GM23338 (cell line): ENCODE results near the gene DPF3. TPM values are rescaled to one million over a fixed set of nuclear protein-coding genes. Genes with fewer than 3 reads are reported as not detected.

Experiments
- ATAC-seq: fragments of 200-7000 bp; cut with Tn5 transposase; 3 replicates; pipeline ENCODE4 v1.9.1; 2020
- DNase-seq: peaks from one replicate; pipeline ENCODE4 v3.0.0-alpha.2; 2015; ENCODE audit warnings: low spot score
- H2AFZ ChIP-seq: fragments of 200-600 bp; sonication (generic); 2 replicates; pipeline ENCODE4 v1.8.0; 2016; ENCODE audit warnings: antibody characterized with exemption, mild to moderate bottlenecking, moderate library complexity
- H3F3A ChIP-seq: fragments of 200-600 bp; sonication (generic); replicated peaks from 2 replicates; pipeline ENCODE4 v1.8.0; 2017; ENCODE audit warnings: antibody characterized with exemption, mixed run types, low read depth
- H3K27ac ChIP-seq: fragments of 200-600 bp; sonication (generic); 2 replicates; pipeline ENCODE4 v1.6.1; 2016; ENCODE audit warnings: low read depth
- H3K27me3 ChIP-seq: fragments of 200-600 bp; sonication (generic); 2 replicates; pipeline ENCODE4 v1.8.0; 2016; ENCODE audit warnings: mild to moderate bottlenecking, mixed run types, moderate library complexity; ENCODE audit not compliant: insufficient read depth
- H3K36me3 ChIP-seq: fragments of 200-600 bp; sonication (generic); 2 replicates; pipeline ENCODE4 v1.8.0; 2016; ENCODE audit warnings: mild to moderate bottlenecking; ENCODE audit not compliant: insufficient read depth
- H3K4me1 ChIP-seq: fragments of 200-600 bp; sonication (generic); 2 replicates; pipeline ENCODE4 v1.8.0; 2016; ENCODE audit warnings: mild to moderate bottlenecking, moderate library complexity; ENCODE audit not compliant: insufficient read depth
- H3K4me2 ChIP-seq: fragments of 200-600 bp; sonication (generic); 2 replicates; pipeline ENCODE4 v1.7.1; 2017; ENCODE audit warnings: mixed run types
- H3K4me3 ChIP-seq: fragments of 200-600 bp; sonication (generic); 2 replicates; pipeline ENCODE4 v1.6.1; 2016; ENCODE audit warnings: mixed run types
- H3K79me2 ChIP-seq: fragments of 200-600 bp; sonication (generic); replicated peaks from 2 replicates; pipeline ENCODE4 v1.8.0; 2017; ENCODE audit warnings: mild to moderate bottlenecking; ENCODE audit not compliant: insufficient read depth
- H3K9me2 ChIP-seq: fragments of 200-600 bp; sonication (generic); 2 replicates; pipeline ENCODE4 v1.8.0; 2017; ENCODE audit not compliant: insufficient read depth
- H4K20me1 ChIP-seq: fragments of 200-600 bp; sonication (generic); replicated peaks from 2 replicates; pipeline ENCODE4 v1.8.0; 2017; ENCODE audit warnings: mild to moderate bottlenecking; ENCODE audit not compliant: insufficient read depth
- H3K27ac Mint-ChIP-seq: 2 replicates; pipeline ENCODE4 v1.8.0; 2020; ENCODE audit warnings: inconsistent platforms, mild to moderate bottlenecking, moderate library complexity, mixed read lengths
- H3K27me3 Mint-ChIP-seq: 3 replicates; pipeline ENCODE4 v1.8.0; 2022; ENCODE audit warnings: low read depth, mild to moderate bottlenecking, moderate library complexity, mixed read lengths, inconsistent platforms; ENCODE audit not compliant: insufficient read depth, poor library complexity
- H3K36me3 Mint-ChIP-seq: 3 replicates; pipeline ENCODE4 v1.8.0; 2021; ENCODE audit warnings: low read depth, mild to moderate bottlenecking, inconsistent platforms, moderate library complexity, mixed read lengths
- H3K4me1 Mint-ChIP-seq: 3 replicates; pipeline ENCODE4 v1.8.0; 2020; ENCODE audit warnings: mild to moderate bottlenecking, inconsistent platforms, mixed read lengths
- H3K4me3 Mint-ChIP-seq: 3 replicates; pipeline ENCODE4 v1.8.0; 2021; ENCODE audit warnings: moderate library complexity, mild to moderate bottlenecking, inconsistent platforms, mixed read lengths
- H3K9me3 Mint-ChIP-seq: 3 replicates; pipeline ENCODE4 v1.8.0; 2020; ENCODE audit warnings: moderate library complexity, mild to moderate bottlenecking, inconsistent platforms, mixed read lengths
- CREB1 ChIP-seq: fragments of 250-450 bp; sonication (Bioruptor Pico); IDR thresholded peaks from 2 replicates; pipeline ENCODE4 v1.5.0; 2020; ENCODE audit warnings: low read depth, mild to moderate bottlenecking, moderate library complexity
- JUNB ChIP-seq: IDR thresholded peaks from one replicate; pipeline ENCODE4 v1.6.1; 2016; ENCODE audit warnings: antibody characterized with exemption; ENCODE audit not compliant: unreplicated experiment
- POLR2AphosphoS5 ChIP-seq: IDR thresholded peaks from 2 replicates; pipeline ENCODE4 v1.6.1; 2016; ENCODE audit warnings: antibody characterized with exemption, low read depth
- REST ChIP-seq: IDR thresholded peaks from one replicate; pipeline ENCODE4 v1.6.1; 2018; ENCODE audit warnings: antibody characterized with exemption; ENCODE audit not compliant: unreplicated experiment
- STAT1 ChIP-seq: IDR thresholded peaks from one replicate; pipeline ENCODE4 v1.6.1; 2016; ENCODE audit warnings: antibody characterized with exemption; ENCODE audit not compliant: unreplicated experiment
- polyA plus RNA-seq: library from polyadenylated mRNA; unstranded; fragments of >200 nt; fragmentation: Nextera tagmentation; extraction: Ambion mirVana; gene quantifications from 2 replicates; pipeline ENCODE4 v1.2.1, GENCODE V29; 2016
- total RNA-seq: library from RNA; depleted of rRNA; stranded (reverse); fragments of >200 nt; shearing (Covaris generic); gene quantifications from 2 replicates; pipeline ENCODE4 v1.2.3, GENCODE V29; 2014
- TF ChIP-seq, protein P1 (sequence below): IDR thresholded peaks from 2 replicates; pipeline ENCODE4 v1.6.1; 2016; ENCODE audit warnings: antibody characterized with exemption
- TF ChIP-seq, protein P2 (sequence below), 2 experiments: fragments of 200-600 bp in 1 of 2; sonication (generic) in 1 of 2; conservative IDR thresholded peaks; 2 replicates each; pipeline versions ENCODE4 v1.5.1 to v1.6.1; 2016 to 2017; ENCODE audit warnings: antibody characterized with exemption in 2 of 2, low read depth in 2 of 2, mild to moderate bottlenecking in 2 of 2, moderate library complexity in 1 of 2

DPF3 gene
- total and polyA plus RNA-seq, 2 experiments from 2014 or later: 0.18 to 1.0 TPM

GRCh38 chr14:72921396-72921795 is 27.5 kb upstream of the DPF3 start:
- H3F3A ChIP-seq: no peaks in the 10 kb centered on the region
- DNase-seq: no peak
- no peak overlapping the region for H3K4me3 Mint-ChIP-seq
- no peaks in the 10 kb centered on the region for H4K20me1 ChIP-seq
- no peak overlapping the region for H3K27ac Mint-ChIP-seq
- no peak for ATAC-seq
- H3K27me3 Mint-ChIP-seq: peaks cover 10% of the 10 kb centered on the region
- H3K79me2 ChIP-seq: no peaks in the 10 kb centered on the region
- H3K4me2 ChIP-seq: no peak overlapping the region
- H3K27me3 ChIP-seq: peaks cover 14% of the 10 kb centered on the region
- H3K4me3 ChIP-seq: no peak overlapping the region
- no peaks in the 10 kb centered on the region for H3K9me3 Mint-ChIP-seq
- peaks cover 7% of the 10 kb centered on the region; the same call in 2 of the 3 replicates for H3K4me1 Mint-ChIP-seq
- TF ChIP-seq, protein P1, sequence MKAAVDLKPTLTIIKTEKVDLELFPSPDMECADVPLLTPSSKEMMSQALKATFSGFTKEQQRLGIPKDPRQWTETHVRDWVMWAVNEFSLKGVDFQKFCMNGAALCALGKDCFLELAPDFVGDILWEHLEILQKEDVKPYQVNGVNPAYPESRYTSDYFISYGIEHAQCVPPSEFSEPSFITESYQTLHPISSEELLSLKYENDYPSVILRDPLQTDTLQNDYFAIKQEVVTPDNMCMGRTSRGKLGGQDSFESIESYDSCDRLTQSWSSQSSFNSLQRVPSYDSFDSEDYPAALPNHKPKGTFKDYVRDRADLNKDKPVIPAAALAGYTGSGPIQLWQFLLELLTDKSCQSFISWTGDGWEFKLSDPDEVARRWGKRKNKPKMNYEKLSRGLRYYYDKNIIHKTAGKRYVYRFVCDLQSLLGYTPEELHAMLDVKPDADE: no peak
- TF ChIP-seq, protein P2, sequence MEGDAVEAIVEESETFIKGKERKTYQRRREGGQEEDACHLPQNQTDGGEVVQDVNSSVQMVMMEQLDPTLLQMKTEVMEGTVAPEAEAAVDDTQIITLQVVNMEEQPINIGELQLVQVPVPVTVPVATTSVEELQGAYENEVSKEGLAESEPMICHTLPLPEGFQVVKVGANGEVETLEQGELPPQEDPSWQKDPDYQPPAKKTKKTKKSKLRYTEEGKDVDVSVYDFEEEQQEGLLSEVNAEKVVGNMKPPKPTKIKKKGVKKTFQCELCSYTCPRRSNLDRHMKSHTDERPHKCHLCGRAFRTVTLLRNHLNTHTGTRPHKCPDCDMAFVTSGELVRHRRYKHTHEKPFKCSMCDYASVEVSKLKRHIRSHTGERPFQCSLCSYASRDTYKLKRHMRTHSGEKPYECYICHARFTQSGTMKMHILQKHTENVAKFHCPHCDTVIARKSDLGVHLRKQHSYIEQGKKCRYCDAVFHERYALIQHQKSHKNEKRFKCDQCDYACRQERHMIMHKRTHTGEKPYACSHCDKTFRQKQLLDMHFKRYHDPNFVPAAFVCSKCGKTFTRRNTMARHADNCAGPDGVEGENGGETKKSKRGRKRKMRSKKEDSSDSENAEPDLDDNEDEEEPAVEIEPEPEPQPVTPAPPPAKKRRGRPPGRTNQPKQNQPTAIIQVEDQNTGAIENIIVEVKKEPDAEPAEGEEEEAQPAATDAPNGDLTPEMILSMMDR (conservative IDR thresholded peaks at IDR 0.05; ENCODE audit: low read depth in 2 of 2): no peak
- TF ChIP-seq CREB1 (CRISPR knock-in tag) (no peak), POLR2AphosphoS5 (no peak), JUNB (no peak), STAT1 (no peak)
- H3K36me3 ChIP-seq: no peaks in the 10 kb centered on the region
- no peaks in the 10 kb centered on the region for H3K36me3 Mint-ChIP-seq
- no peak overlapping the region for H2AFZ ChIP-seq
- H3K9me2 ChIP-seq: 0 out of 2 replicates have a peak, but pooled peaks cover 4% of the 10 kb centered on the region
- peaks cover 5% of the 10 kb centered on the region; the same call in 1 of the 2 replicates for H3K4me1 ChIP-seq
- H3K27ac ChIP-seq: no peak overlapping the region

- Mint-ChIP-seq H3K27ac (no peak overlapping the region), H3K36me3 (no peaks in the 10 kb centered on the region)
- peak; percentile 58 for DNase-seq
Observed at GRCh38 chr14:72920008-72920407, 26.1 kb upstream of the DPF3 start.

More at GRCh38 chr14:72920008-72920407, 26.1 kb upstream of the DPF3 start:
- H3F3A ChIP-seq: no peaks in the 10 kb centered on the region
- no peaks in the 10 kb centered on the region for H3K36me3 ChIP-seq
- Mint-ChIP-seq H3K4me3 (no peak overlapping the region), H3K27me3 (peaks cover 4% of the 10 kb centered on the region), H3K9me3 (no peaks in the 10 kb centered on the region), H3K4me1 (no peaks in the 10 kb centered on the region; the same call in 2 of the 3 replicates)
- H3K27ac ChIP-seq: no peak overlapping the region
- peak; percentile 53; the same call in 2 of the 3 replicates for ATAC-seq
- no peaks in the 10 kb centered on the region for H3K4me1 ChIP-seq
- H3K9me2 ChIP-seq: 0 out of 2 replicates have a peak, but pooled peaks cover 4% of the 10 kb centered on the region
- no peaks in the 10 kb centered on the region for H4K20me1 ChIP-seq
- no peak overlapping the region for H3K4me2 ChIP-seq
- H3K4me3 ChIP-seq: no peak overlapping the region
- no peak overlapping the region for H2AFZ ChIP-seq
- H3K27me3 ChIP-seq: peaks cover 6% of the 10 kb centered on the region; the same call in 1 of the 2 replicates
- no peak for TF ChIP-seq REST
- TF ChIP-seq, protein P2 (conservative IDR thresholded peaks at IDR 0.05; ENCODE audit: low read depth in 2 of 2): peak; percentile 63 to 64
- no peak for TF ChIP-seq CREB1 (CRISPR knock-in tag)
- no peaks in the 10 kb centered on the region for H3K79me2 ChIP-seq
